Activated CD8-positive, alpha-beta memory T cell treated with anti-CD3 and anti-CD28 coated beads for 24 hours (primary cell): Measurements from ENCODE around the gene VGLL4.

Source experiments
- DNase-seq: peaks from one replicate; pipeline ENCODE4 v3.0.0-alpha.2; 2020

VGLL4 gene

DNA sequence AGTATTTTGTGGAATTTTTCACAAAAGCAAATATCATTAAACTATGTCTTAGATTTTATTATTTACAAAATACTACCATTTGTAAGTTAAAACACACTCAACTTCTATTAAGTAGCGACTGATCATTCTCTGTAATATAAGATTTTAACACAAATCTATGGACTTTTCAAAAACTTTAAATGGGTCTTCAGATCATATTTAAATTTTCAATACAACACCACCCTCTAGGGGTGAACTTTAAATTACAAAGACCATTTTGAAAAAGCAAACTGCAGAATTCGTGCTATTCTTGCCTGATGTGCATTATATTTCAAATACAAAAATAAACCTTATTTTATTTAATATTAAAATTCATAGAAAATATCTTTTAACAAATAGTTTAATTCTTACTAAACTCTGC, 8.2 kb upstream of the VGLL4 start:
- DNase-seq, result no peak

DNA sequence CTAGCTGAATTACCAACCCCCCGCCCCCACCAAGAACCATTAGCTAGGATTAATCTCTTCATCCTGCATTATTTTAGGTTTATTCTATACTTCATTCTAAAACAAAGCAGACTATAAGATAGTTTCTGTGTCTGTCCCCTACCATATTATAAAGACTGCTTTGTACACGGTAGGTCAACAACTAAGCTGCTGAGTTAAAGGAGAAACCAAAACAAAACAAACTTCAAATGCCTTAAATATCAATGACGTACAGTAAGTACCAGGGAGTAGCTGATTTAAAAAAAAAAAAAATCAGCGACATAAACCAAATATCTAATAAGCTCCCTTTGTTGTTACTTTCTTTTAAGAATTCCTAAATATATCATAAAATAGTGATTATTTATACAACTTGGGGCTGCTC, 7.8 kb upstream of the VGLL4 start:
- DNase-seq, result no peak

- DNase-seq, result no peak
Measured at GRCh38 chr3:11650391-11650790, 6.7 kb upstream of the VGLL4 start.

GRCh38 chr3:11648735-11649134, 5.0 kb upstream of the VGLL4 start:
- DNase-seq, result no peak

- peak; percentile 69 for DNase-seq
Measured at GRCh38 chr3:11643201-11643603, 513 bp downstream of the VGLL4 start.

GRCh38 chr3:11642431-11643191, 1.1 kb downstream of the VGLL4 start:
- peak; percentile 80 for DNase-seq

DNA sequence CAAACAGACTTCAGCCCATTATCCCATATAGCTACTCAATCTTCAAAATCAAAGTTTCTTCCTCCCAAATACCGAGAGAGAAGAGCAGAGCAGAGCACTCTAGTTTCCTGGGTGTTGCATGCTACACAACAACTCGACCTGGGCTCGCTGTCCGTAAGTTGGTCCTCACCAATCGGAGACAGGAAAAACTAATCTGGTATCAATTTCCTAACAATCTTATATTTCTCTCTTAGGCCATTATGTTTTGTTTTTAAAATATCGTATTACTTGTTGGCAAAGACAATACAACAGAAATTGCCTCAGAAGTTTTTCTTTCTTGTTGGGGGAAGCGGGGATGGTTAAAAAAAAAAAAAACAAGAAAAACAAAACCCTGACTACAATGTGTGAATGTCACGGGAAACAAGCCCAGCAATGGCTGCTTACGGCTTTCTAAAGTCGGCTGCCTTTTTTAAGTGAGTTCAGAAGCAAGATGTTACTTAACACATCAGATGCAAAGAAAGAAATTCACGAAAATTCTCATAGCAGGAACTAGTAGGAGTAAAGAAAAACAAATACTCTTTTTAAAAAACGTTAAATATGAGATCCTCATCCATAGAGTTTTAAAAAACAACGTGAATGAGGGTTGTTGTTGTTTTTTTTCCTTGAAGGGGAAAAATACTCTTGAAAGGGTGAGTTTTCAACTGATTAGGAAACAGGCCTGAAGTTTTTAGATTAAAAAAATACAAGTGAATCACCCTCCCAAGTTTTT, 1.9 kb downstream of the VGLL4 start:
- DNase-seq, result no peak

DNA sequence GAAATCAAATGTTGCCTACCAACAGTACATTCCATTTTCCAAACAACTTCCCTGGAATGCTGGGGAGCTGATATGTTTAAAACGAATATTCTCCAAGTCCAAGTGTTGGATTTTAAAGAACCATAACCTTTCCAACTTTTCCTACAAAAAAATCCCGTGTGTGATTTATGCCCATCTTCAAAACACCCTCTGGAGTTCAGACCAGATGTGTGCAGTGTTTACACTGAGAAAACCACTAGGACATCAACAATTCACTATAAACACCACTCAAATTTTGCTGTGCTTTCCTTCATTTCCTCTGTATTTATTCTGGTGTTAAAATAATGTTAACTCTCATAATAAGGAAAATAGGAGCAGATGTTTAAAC, 2.4 kb downstream of the VGLL4 start:
- DNase-seq, result no peak

GRCh38 chr3:11640009-11640673, 3.6 kb downstream of the VGLL4 start:
- no peak for DNase-seq

DNA sequence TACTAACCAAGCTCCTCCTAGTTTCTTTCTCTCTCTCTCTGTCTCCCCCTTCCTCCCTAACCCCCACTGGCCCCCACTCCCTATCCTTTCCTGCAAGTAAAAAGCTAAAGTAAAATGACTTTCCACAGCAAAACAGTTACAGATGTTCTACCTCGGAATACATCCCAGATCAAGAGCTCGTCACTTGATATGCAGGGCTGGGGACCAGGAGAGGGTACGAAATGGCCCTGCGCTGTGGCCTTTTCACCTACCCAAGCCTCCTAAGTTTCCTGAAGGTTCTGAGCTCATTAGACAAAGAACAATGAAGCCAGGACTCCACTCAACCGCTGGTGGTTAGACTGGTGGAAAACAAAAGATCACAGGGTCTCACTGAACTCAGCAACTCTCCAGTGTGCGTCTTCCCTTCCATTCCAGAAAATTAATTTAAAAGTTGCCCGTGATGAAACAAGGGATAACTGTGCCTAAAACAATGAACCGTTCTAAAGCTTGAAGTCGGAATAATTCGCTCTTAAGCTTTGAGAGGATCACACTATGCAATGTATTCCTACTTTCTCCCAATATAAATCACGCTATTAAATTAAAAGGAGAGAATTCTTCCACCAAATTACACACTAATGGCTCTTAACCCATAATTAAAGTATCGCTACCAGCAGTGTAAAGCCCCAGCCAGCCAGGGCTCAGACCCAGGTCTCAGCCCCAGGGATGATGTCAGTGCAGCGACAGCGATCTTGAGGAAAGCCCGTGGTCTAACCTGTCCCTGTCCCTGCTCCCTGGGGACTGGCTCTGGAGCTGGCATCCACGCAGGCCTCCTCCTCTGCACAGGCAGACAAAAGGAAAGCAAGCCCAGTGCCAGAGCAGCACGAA, 5.0 kb downstream of the VGLL4 start:
- no peak for DNase-seq

DNA sequence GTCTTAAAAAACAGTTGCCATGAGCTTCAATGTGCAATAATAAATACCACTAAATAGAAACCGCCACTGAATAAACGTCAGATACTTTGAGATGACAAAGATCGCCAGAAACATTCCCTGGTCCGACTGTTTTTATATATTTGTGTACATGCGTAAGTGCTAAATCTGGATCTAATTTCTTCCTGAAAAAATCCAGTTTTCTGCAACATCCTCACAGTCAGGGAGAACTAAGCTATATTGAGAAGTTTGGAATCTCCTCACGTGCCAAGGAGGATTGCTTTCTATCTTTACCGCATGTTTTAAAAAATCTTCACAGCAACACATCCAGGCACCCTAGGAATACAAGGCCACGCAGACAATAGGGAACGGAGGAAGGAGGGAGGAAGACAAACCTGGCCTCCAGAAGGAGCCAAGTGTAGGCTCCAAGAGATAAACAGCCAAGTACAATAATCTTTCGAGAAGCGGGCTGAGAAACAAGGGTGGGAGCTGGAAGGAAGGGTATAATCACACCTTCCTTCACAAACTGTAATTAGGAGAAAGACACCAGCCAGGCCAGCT, 5.7 kb downstream of the VGLL4 start:
- no peak for DNase-seq

GRCh38 chr3:11636394-11636770, 7.3 kb downstream of the VGLL4 start:
- no peak for DNase-seq

GRCh38 chr3:11635680-11636393, 7.9 kb downstream of the VGLL4 start:
- no peak for DNase-seq

- DNase-seq, result no peak
Measured at GRCh38 chr3:11634974-11635612, 8.6 kb downstream of the VGLL4 start.

- no peak for DNase-seq
Measured at GRCh38 chr3:11634081-11634635, 9.6 kb downstream of the VGLL4 start.

DNA sequence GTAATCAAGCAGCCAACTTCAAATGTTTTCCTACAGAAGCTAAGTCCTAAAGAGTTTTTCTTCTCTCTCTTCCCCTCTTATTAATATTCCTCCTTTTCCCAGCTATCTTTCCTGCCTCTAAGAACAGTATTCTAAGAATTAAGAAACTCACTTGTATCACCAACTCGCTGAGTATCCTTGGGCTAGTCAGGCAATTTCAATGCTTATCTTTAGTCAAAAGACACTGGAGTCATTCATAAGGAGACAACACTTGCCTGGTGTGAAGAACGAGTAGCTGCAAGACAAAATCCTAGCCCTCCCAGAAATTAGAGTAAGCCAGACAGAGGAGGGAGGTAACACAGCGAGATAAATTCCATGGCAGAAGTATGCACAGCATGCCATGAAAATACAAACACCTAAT, 10.7 kb downstream of the VGLL4 start:
- DNase-seq, result no peak

- no peak for DNase-seq
Measured at GRCh38 chr3:11632564-11632963, 11.2 kb downstream of the VGLL4 start.

DNA sequence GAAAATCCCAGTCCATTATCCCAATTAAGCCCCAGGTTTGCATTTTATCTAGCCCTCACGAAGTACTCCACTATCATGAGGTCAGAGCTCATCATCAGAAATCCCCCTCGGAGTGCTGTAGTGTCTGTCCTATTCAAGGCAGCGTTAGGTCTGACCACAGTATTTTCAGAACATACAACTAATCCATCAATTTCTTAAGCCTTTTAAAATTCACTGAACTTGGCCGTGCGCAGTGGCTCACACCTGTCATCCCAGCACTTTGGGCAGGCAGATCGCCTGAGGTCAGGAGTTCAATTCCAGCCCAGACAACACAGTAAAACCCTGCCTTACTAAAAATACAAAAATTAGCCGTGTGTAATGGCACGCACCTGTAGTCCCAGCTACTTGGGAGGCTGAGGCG, 11.9 kb downstream of the VGLL4 start:
- no peak for DNase-seq

- no peak for DNase-seq
Measured at GRCh38 chr3:11629716-11630115, 14.0 kb downstream of the VGLL4 start.

DNA sequence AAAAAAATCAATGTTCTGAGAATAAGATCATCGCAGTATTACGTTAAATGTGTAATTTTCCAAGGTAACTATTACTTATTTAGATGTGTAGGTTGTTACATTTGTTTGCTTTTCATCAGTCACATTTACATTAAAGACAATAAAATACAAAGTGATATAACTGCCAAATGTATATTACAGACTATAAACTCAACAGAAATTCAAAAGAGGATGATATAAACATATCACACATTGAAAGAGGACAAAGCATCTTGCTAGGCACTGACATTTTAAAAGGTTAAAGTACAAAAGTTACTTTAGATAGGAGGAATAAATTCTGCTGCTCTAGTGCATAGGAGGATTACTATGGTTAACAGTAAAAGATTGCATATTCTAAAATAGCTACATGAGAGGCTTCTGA, 16.1 kb downstream of the VGLL4 start:
- DNase-seq, result no peak

- no peak for DNase-seq
Measured at GRCh38 chr3:11626084-11626463, 17.6 kb downstream of the VGLL4 start.
